ENCODE data around the gene P2RY14.

The P2RY14 gene

GRCh38 chr3:151225040-151225975 is 53.0 kb downstream of the P2RY14 start:
- H3K9me3 Mint-ChIP-seq, result peaks cover 30% of the 10 kb centered on the region
- H3K27me3 Mint-ChIP-seq (ENCODE audit: low read depth), result no peaks in the 10 kb centered on the region
- peak overlapping the region; percentile 18 for H3K4me3 Mint-ChIP-seq
- H3K27ac Mint-ChIP-seq, result peak overlapping the region; percentile 74
- H3K36me3 Mint-ChIP-seq (ENCODE audit: low read depth), result peaks cover 33% of the 10 kb centered on the region
- peaks cover 51% of the 10 kb centered on the region for H3K4me1 Mint-ChIP-seq (ENCODE audit: low read depth)

GRCh38 chr3:151224268-151224866 is 54.0 kb downstream of the P2RY14 start:
- no peak overlapping the region for H3K27ac Mint-ChIP-seq
- no peaks in the 10 kb centered on the region for H3K27me3 Mint-ChIP-seq (ENCODE audit: low read depth)
- peaks cover 37% of the 10 kb centered on the region for H3K36me3 Mint-ChIP-seq (ENCODE audit: low read depth)
- H3K4me3 Mint-ChIP-seq, result no peak overlapping the region
- peaks cover 48% of the 10 kb centered on the region for H3K4me1 Mint-ChIP-seq (ENCODE audit: low read depth)
- H3K9me3 Mint-ChIP-seq, result peaks cover 31% of the 10 kb centered on the region

- Mint-ChIP-seq H3K4me3 (no peak overlapping the region), H3K27ac (no peak overlapping the region), H3K9me3 (peaks cover 31% of the 10 kb centered on the region), H3K36me3 (ENCODE audit: low read depth) (peaks cover 39% of the 10 kb centered on the region), H3K27me3 (ENCODE audit: low read depth) (no peaks in the 10 kb centered on the region), H3K4me1 (ENCODE audit: low read depth) (peaks cover 10% of the 10 kb centered on the region)
These were observed 59.3 kb downstream of the P2RY14 start for GRCh38 chr3:151219056-151219455.

GRCh38 chr3:151218136-151218535 is 60.2 kb downstream of the P2RY14 start:
- Mint-ChIP-seq H3K27me3 (ENCODE audit: low read depth) (no peaks in the 10 kb centered on the region), H3K4me3 (no peak overlapping the region), H3K36me3 (ENCODE audit: low read depth) (peaks cover 39% of the 10 kb centered on the region), H3K9me3 (peaks cover 26% of the 10 kb centered on the region), H3K27ac (no peak overlapping the region), H3K4me1 (ENCODE audit: low read depth) (peaks cover 13% of the 10 kb centered on the region)

- Mint-ChIP-seq H3K4me1 (ENCODE audit: low read depth) (peaks cover 11% of the 10 kb centered on the region), H3K36me3 (ENCODE audit: low read depth) (peaks cover 27% of the 10 kb centered on the region), H3K4me3 (no peak overlapping the region), H3K27ac (no peak overlapping the region), H3K27me3 (ENCODE audit: low read depth) (no peaks in the 10 kb centered on the region), H3K9me3 (peaks cover 14% of the 10 kb centered on the region)
These were observed 61.4 kb downstream of the P2RY14 start for GRCh38 chr3:151216641-151217607.

GRCh38 chr3:151214459-151214858 is 63.9 kb downstream of the P2RY14 start:
- Mint-ChIP-seq H3K4me3 (no peak overlapping the region), H3K4me1 (ENCODE audit: low read depth) (peaks cover 28% of the 10 kb centered on the region), H3K27ac (no peak overlapping the region), H3K27me3 (ENCODE audit: low read depth) (no peaks in the 10 kb centered on the region), H3K9me3 (no peaks in the 10 kb centered on the region), H3K36me3 (ENCODE audit: low read depth) (peaks cover 10% of the 10 kb centered on the region)

- Mint-ChIP-seq H3K27ac (no peak overlapping the region), H3K4me3 (no peak overlapping the region), H3K36me3 (ENCODE audit: low read depth) (peaks cover 9% of the 10 kb centered on the region), H3K9me3 (no peaks in the 10 kb centered on the region), H3K27me3 (ENCODE audit: low read depth) (no peaks in the 10 kb centered on the region), H3K4me1 (ENCODE audit: low read depth) (peaks cover 34% of the 10 kb centered on the region)
These were observed 64.5 kb downstream of the P2RY14 start for GRCh38 chr3:151213881-151214280.

- H3K9me3 Mint-ChIP-seq, result no peaks in the 10 kb centered on the region
- H3K27me3 Mint-ChIP-seq (ENCODE audit: low read depth), result no peaks in the 10 kb centered on the region
- peaks cover 10% of the 10 kb centered on the region for H3K36me3 Mint-ChIP-seq (ENCODE audit: low read depth)
- H3K4me1 Mint-ChIP-seq (ENCODE audit: low read depth), result peaks cover 39% of the 10 kb centered on the region
- no peak overlapping the region for H3K27ac Mint-ChIP-seq
- no peak overlapping the region for H3K4me3 Mint-ChIP-seq
These were observed 65.2 kb downstream of the P2RY14 start for GRCh38 chr3:151213151-151213550.

GRCh38 chr3:151210676-151211381 is 67.5 kb downstream of the P2RY14 start:
- Mint-ChIP-seq H3K27me3 (ENCODE audit: low read depth) (no peaks in the 10 kb centered on the region), H3K36me3 (ENCODE audit: low read depth) (peaks cover 8% of the 10 kb centered on the region), H3K4me1 (ENCODE audit: low read depth) (peaks cover 51% of the 10 kb centered on the region), H3K4me3 (peak overlapping the region; percentile 64), H3K27ac (peak overlapping the region; percentile 82), H3K9me3 (no peaks in the 10 kb centered on the region)

- Mint-ChIP-seq H3K27me3 (ENCODE audit: low read depth) (no peaks in the 10 kb centered on the region), H3K27ac (peak overlapping the region; percentile 82), H3K4me1 (ENCODE audit: low read depth) (peaks cover 58% of the 10 kb centered on the region), H3K36me3 (ENCODE audit: low read depth) (peaks cover 8% of the 10 kb centered on the region), H3K9me3 (no peaks in the 10 kb centered on the region), H3K4me3 (peak overlapping the region; percentile 48)
These were observed 68.7 kb downstream of the P2RY14 start for GRCh38 chr3:151209654-151210053.

- H3K4me1 Mint-ChIP-seq (ENCODE audit: low read depth), result peaks cover 60% of the 10 kb centered on the region
- no peaks in the 10 kb centered on the region for H3K27me3 Mint-ChIP-seq (ENCODE audit: low read depth)
- peaks cover 20% of the 10 kb centered on the region for H3K36me3 Mint-ChIP-seq (ENCODE audit: low read depth)
- H3K9me3 Mint-ChIP-seq, result no peaks in the 10 kb centered on the region
- peak overlapping the region; percentile 93 for H3K27ac Mint-ChIP-seq
- peak overlapping the region; percentile 61 for H3K4me3 Mint-ChIP-seq
These were observed 72.1 kb downstream of the P2RY14 start for GRCh38 chr3:151206201-151206600.

- no peaks in the 10 kb centered on the region for H3K27me3 Mint-ChIP-seq (ENCODE audit: low read depth)
- peak overlapping the region; percentile 93 for H3K27ac Mint-ChIP-seq
- H3K4me3 Mint-ChIP-seq, result peak overlapping the region; percentile 61
- peaks cover 54% of the 10 kb centered on the region for H3K4me1 Mint-ChIP-seq (ENCODE audit: low read depth)
- H3K9me3 Mint-ChIP-seq, result no peaks in the 10 kb centered on the region
- peaks cover 25% of the 10 kb centered on the region for H3K36me3 Mint-ChIP-seq (ENCODE audit: low read depth)
These were observed 72.9 kb downstream of the P2RY14 start for GRCh38 chr3:151205482-151205881.

- H3K36me3 Mint-ChIP-seq (ENCODE audit: low read depth), result peaks cover 32% of the 10 kb centered on the region
- H3K9me3 Mint-ChIP-seq, result no peaks in the 10 kb centered on the region
- peak overlapping the region; percentile 78 for H3K4me3 Mint-ChIP-seq
- peak overlapping the region; percentile 93 for H3K27ac Mint-ChIP-seq
- H3K4me1 Mint-ChIP-seq (ENCODE audit: low read depth), result peaks cover 51% of the 10 kb centered on the region
- H3K27me3 Mint-ChIP-seq (ENCODE audit: low read depth), result no peaks in the 10 kb centered on the region
These were observed 73.6 kb downstream of the P2RY14 start for GRCh38 chr3:151204530-151205402.
